ENCODE results near the gene FBXW7.

Gene FBXW7

GRCh38 chr4:152430507-152430906 lies 105.4 kb downstream of the FBXW7 start:
- DNase-seq (ENCODE audit: low read depth in 2 of 2) = no peak
- H3K4me3 ChIP-seq (replicated peaks in 1 of 2; ENCODE audit: low read depth in 2 of 2, low read length in 2 of 2) = no peak overlapping the region
- no peak for TF ChIP-seq CTCF (IDR thresholded peaks at IDR 0.05; ENCODE audit: low read depth, low read length)

GRCh38 chr4:152427981-152428380 lies 107.9 kb downstream of the FBXW7 start:
- DNase-seq (ENCODE audit: low read depth in 2 of 2) = no peak
- no peak overlapping the region for H3K4me3 ChIP-seq (replicated peaks in 1 of 2; ENCODE audit: low read depth in 2 of 2, low read length in 2 of 2)
- TF ChIP-seq CTCF (IDR thresholded peaks at IDR 0.05; ENCODE audit: low read depth, low read length) = no peak

- DNase-seq (ENCODE audit: low read depth in 2 of 2) = peak in 1 of 2 donors; percentile 18
- no peak for TF ChIP-seq CTCF (IDR thresholded peaks at IDR 0.05; ENCODE audit: low read depth, low read length)
- H3K4me3 ChIP-seq (replicated peaks in 1 of 2; ENCODE audit: low read depth in 2 of 2, low read length in 2 of 2) = no peak overlapping the region
Measured at GRCh38 chr4:152424977-152425376, 110.9 kb downstream of the FBXW7 start.

- DNase-seq (ENCODE audit: low read depth in 2 of 2) = no peak
Measured at GRCh38 chr4:152424396-152424795, 111.5 kb downstream of the FBXW7 start.

GRCh38 chr4:152422817-152423320 lies 113.0 kb downstream of the FBXW7 start:
- no peak overlapping the region for H3K4me3 ChIP-seq (replicated peaks in 1 of 2; ENCODE audit: low read depth in 2 of 2, low read length in 2 of 2)
- no peak for TF ChIP-seq CTCF (IDR thresholded peaks at IDR 0.05; ENCODE audit: low read depth, low read length)
- peak in 1 of 2 donors; percentile 5 for DNase-seq (ENCODE audit: low read depth in 2 of 2)

More at GRCh38 chr4:152424396-152424795, 111.5 kb downstream of the FBXW7 start:
- H3K4me3 ChIP-seq (replicated peaks in 1 of 2; ENCODE audit: low read depth in 2 of 2, low read length in 2 of 2) = no peak overlapping the region
- no peak for TF ChIP-seq CTCF (IDR thresholded peaks at IDR 0.05; ENCODE audit: low read depth, low read length)

- H3K4me3 ChIP-seq (replicated peaks in 1 of 2; ENCODE audit: low read depth in 2 of 2, low read length in 2 of 2) = no peak overlapping the region
- no peak for TF ChIP-seq CTCF (IDR thresholded peaks at IDR 0.05; ENCODE audit: low read depth, low read length)
- no peak for DNase-seq (ENCODE audit: low read depth in 2 of 2)
Measured at GRCh38 chr4:152421576-152421975, 114.3 kb downstream of the FBXW7 start.

GRCh38 chr4:152419809-152420208 lies 116.1 kb downstream of the FBXW7 start:
- DNase-seq (ENCODE audit: low read depth in 2 of 2) = no peak

More at GRCh38 chr4:152419809-152420208, 116.1 kb downstream of the FBXW7 start:
- TF ChIP-seq CTCF (IDR thresholded peaks at IDR 0.05; ENCODE audit: low read depth, low read length) = no peak
- H3K4me3 ChIP-seq (replicated peaks in 1 of 2; ENCODE audit: low read depth in 2 of 2, low read length in 2 of 2) = no peak overlapping the region

Measured in cardiac fibroblast (primary cell).